ENCODE measurements around the gene TTC7B.

The TTC7B gene

DNA sequence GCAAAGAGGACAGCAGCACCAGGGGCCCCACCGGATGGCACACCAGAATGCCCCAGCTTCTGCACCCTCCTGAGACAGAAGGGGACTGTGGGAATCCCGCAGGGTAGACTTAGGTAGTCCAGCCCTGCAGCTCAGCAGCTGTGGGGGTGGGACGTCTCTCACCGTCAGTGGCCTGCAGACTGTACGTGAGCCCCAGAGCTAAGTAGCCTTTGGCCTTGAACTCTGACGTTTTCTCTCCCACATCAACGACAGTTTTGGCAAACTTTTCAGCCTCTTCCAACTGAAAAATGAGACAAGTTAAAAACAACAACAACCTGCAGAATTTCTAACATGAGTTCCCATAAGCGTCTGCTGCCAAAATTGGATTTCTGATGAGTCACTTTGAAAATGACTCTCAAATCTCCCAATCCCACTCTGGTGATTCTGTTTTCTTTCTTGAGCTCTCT, 161.4 kb downstream of the TTC7B start:
- no peak overlapping the region for H3K4me3 ChIP-seq (replicated peaks in 1 of 2; ENCODE audit: low read depth in 2 of 2, low read length in 2 of 2)
- TF ChIP-seq, protein P1, sequence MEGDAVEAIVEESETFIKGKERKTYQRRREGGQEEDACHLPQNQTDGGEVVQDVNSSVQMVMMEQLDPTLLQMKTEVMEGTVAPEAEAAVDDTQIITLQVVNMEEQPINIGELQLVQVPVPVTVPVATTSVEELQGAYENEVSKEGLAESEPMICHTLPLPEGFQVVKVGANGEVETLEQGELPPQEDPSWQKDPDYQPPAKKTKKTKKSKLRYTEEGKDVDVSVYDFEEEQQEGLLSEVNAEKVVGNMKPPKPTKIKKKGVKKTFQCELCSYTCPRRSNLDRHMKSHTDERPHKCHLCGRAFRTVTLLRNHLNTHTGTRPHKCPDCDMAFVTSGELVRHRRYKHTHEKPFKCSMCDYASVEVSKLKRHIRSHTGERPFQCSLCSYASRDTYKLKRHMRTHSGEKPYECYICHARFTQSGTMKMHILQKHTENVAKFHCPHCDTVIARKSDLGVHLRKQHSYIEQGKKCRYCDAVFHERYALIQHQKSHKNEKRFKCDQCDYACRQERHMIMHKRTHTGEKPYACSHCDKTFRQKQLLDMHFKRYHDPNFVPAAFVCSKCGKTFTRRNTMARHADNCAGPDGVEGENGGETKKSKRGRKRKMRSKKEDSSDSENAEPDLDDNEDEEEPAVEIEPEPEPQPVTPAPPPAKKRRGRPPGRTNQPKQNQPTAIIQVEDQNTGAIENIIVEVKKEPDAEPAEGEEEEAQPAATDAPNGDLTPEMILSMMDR (IDR thresholded peaks at IDR 0.05; ENCODE audit: low read depth, low read length), result no peak
- peak; percentile 42 to 66 for DNase-seq (ENCODE audit: low read depth in 2 of 2)

DNA sequence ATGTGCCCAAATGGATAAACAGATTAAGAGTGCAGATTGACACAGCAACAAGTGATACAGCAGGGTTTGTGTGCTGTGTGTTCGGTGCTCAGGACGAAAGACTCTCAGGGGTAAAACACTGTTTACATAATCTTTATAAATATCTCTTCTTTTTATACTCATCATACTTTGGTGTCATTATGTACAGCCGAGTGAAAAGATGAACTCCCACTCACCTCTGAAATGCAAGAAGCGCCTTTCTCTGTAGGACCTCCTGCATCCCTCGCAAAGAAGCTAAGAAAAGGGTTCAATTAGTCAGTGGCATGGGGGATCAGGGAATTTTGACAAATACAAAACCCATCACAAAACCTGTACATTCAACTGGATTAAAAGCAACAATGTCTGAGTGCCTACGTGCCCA, 163.6 kb downstream of the TTC7B start:
- DNase-seq (ENCODE audit: low read depth in 2 of 2), result no peak
- TF ChIP-seq, protein P1 (IDR thresholded peaks at IDR 0.05; ENCODE audit: low read depth, low read length), result no peak
- H3K4me3 ChIP-seq (replicated peaks in 1 of 2; ENCODE audit: low read depth in 2 of 2, low read length in 2 of 2), result no peak overlapping the region

DNA sequence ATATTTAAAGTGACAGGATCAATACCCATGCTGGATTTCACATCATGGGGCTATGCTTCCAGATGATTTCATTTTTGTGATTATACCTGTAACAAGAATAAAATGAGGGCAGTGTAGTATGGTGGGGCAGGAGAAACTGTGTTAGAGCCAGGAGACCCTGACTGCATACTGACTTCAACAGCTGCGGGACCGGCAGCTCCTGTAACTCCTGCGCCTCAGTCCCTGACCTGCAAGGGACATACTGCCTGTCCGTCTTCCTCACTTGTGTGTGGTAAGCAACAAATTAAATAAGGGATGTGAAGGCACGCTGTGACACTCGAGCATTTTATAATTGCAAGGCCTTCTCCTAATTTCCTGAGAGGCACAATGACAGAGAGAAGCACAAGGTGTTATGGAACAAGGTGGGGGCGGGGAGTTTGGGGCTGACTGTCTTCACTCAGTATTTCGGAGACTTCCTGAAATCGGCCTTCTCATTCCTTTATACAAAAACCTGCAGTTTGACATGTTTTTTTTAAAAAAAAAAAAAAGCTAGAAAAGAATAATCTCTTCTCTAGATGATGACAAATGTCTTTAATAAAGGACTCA, 164.2 kb downstream of the TTC7B start:
- H3K4me3 ChIP-seq (replicated peaks in 1 of 2; ENCODE audit: low read depth in 2 of 2, low read length in 2 of 2), result no peak overlapping the region
- TF ChIP-seq, protein P1 (IDR thresholded peaks at IDR 0.05; ENCODE audit: low read depth, low read length), result no peak
- DNase-seq (ENCODE audit: low read depth in 2 of 2), result no peak

DNA sequence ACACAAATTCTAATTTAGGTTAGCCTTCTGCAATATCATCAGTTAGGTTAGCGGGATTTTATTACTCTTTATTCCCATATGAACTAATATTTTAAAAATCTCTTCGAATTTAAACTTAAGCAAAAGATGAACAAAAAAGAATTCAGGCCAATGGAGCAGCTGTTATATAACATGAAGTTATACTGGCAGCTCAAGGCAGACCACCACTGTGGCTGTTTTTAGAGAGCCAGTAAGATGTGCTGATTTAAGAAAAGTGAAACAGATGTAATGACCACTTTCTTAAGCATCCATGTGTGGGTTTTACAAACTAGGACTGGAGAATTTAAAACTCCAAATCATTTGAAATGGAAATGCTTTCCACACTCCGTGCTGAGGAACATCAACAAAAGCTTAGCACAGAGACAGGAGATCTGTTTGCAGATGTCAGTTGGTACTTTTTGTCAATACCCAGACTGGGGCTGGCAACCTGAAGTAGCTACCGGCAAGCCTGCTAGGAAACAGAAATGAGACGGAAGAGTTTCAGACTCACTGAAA, 164.9 kb downstream of the TTC7B start:
- DNase-seq (ENCODE audit: low read depth in 2 of 2), result no peak
- no peak overlapping the region for H3K4me3 ChIP-seq (replicated peaks in 1 of 2; ENCODE audit: low read depth in 2 of 2, low read length in 2 of 2)
- TF ChIP-seq, protein P1 (IDR thresholded peaks at IDR 0.05; ENCODE audit: low read depth, low read length), result no peak

DNA sequence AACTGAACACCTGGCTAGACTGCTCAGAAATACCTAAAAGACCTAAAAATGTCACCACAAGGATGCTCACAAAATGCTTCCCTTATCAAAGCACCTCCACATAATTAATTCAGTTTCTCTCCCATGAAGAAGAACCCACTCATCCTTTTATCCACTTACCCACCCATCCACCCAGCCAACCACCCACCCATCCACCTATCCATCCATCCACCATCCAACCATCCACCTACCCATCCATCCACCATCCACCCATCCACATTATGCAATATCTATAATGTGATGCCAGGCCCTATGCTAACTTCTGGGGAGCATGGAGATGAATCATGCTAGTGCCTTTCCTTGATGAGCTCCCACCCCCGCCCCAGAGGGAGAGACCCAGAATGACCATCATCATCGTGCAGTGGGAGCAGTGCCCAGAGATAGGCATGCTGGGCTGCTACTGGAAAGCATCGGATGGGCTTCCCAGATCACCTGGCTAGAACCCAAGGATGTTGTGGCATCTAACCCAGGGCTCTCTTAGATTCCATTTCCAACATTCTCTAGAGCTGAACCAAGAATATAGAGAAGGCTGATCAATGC, 166.6 kb downstream of the TTC7B start:
- TF ChIP-seq, protein P1 (IDR thresholded peaks at IDR 0.05; ENCODE audit: low read depth, low read length), result no peak
- H3K4me3 ChIP-seq (replicated peaks in 1 of 2; ENCODE audit: low read depth in 2 of 2, low read length in 2 of 2), result no peak overlapping the region

DNA sequence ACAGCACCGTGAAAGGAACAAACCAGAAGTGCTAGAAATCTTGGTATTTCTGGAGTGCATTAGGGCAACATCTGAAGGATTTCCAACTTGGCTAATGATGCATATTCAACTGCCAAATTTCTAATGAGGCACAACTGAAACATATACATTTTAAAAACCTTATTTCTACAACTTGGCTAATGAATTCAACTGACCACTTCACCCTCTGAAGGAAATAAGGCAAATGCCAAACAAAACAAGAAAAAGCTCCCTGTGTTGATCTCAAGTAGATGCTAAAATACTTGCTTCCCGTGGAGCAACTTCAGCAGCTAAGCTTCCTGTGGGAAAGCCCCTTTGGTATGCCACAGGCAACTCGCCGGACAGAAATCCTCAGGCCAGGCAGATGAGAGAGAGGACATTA, 167.1 kb downstream of the TTC7B start:
- peak; percentile 41 to 74 for DNase-seq (ENCODE audit: low read depth in 2 of 2)
- no peak overlapping the region for H3K4me3 ChIP-seq (replicated peaks in 1 of 2; ENCODE audit: low read depth in 2 of 2, low read length in 2 of 2)
- TF ChIP-seq, protein P1 (IDR thresholded peaks at IDR 0.05; ENCODE audit: low read depth, low read length), result no peak

More for the DNA sequence above, 166.6 kb downstream of the TTC7B start:
- DNase-seq (ENCODE audit: low read depth in 2 of 2), result no peak
